Suprapubic skin (tissue), 4 donors: ENCODE results near the gene PTPN14.

ENCODE experiments used
- EP300 ChIP-seq: sonication (generic); formaldehyde crosslinking; IDR thresholded peaks from one replicate; pipeline ENCODE4 v1.6.1; 2017; ENCODE audit warnings: antibody characterized with exemption
- POLR2A ChIP-seq, 2 donors: fragments of 450-650 bp; IDR thresholded peaks; one replicate each; pipeline ENCODE4 v1.6.1; 2017; ENCODE audit warnings: antibody characterized with exemption in 2 of 2, mild to moderate bottlenecking in 2 of 2, moderate library complexity in 2 of 2
- POLR2AphosphoS5 ChIP-seq, 3 donors: sonication (generic); formaldehyde crosslinking; IDR thresholded peaks; one replicate each; pipeline ENCODE4 v1.6.1; 2017; ENCODE audit warnings: antibody characterized with exemption in 3 of 3
- TF ChIP-seq, protein P1 (sequence below), 2 donors: fragments of 200-600 bp in 1 of 2; fragments of 450-650 bp in 1 of 2; sonication (generic) in 1 of 2; IDR thresholded peaks; one replicate each; pipeline ENCODE4 v1.5.1; 2016 to 2019; ENCODE audit warnings: antibody characterized with exemption in 2 of 2, mild to moderate bottlenecking in 1 of 2, moderate library complexity in 1 of 2

DNA sequence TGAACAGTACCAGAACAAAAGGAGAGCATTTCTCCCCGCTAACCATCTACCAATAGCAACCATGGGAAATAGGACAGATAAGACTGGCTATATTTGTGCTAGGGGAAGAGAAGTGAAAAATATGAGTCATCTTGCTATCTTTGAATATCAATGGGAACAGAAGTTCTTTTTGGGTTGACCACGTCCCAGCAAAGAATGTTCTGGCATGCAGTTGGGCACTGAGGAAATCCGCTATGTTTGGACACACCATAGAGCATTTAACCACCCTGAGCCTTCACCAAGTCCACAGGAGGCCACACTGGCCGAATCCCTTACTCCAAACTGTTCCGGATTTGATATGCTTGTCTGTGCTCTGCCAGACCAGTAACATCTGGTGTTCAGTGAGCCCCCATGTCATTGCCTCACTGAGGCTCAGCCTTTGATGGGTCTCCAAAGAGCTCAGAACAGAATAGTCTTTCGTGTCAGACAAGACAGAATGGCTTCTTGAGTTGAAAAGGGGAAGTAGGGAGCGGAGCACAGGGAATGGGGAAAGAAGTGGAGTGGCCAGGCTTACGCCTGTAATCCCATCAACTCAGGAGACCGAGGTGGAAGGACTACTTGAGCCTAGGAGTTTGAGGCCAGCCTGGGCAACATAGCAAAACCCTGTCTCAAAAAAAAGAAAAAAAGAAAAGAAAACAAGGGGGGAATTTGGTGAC lies 189.1 kb downstream of the PTPN14 start:
- TF ChIP-seq, protein P1, sequence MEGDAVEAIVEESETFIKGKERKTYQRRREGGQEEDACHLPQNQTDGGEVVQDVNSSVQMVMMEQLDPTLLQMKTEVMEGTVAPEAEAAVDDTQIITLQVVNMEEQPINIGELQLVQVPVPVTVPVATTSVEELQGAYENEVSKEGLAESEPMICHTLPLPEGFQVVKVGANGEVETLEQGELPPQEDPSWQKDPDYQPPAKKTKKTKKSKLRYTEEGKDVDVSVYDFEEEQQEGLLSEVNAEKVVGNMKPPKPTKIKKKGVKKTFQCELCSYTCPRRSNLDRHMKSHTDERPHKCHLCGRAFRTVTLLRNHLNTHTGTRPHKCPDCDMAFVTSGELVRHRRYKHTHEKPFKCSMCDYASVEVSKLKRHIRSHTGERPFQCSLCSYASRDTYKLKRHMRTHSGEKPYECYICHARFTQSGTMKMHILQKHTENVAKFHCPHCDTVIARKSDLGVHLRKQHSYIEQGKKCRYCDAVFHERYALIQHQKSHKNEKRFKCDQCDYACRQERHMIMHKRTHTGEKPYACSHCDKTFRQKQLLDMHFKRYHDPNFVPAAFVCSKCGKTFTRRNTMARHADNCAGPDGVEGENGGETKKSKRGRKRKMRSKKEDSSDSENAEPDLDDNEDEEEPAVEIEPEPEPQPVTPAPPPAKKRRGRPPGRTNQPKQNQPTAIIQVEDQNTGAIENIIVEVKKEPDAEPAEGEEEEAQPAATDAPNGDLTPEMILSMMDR (IDR thresholded peaks at IDR 0.05) = no peak
- TF ChIP-seq POLR2A (IDR thresholded peaks at IDR 0.05) (no peak), EP300 (no peak), POLR2AphosphoS5 (IDR thresholded peaks at IDR 0.05) (no peak)
